MM.1S (cell line): ENCODE results near the gene KRTAP21-2.
"Not testable (repeated sequence)": the region's sequence is repeated elsewhere in the genome, so short reads cannot be mapped to it uniquely, and the experiment has no call there.

ENCODE experiments used
- DNase-seq: peaks from one replicate; pipeline ENCODE4 v3.0.0-alpha.2; 2015
- H2AFZ ChIP-seq: fragments of 300-600 bp; sonication (generic); 2 replicates; pipeline ENCODE4 v1.6.0; 2016; ENCODE audit warnings: antibody characterized with exemption, low read length
- H3F3A ChIP-seq: fragments of 300-600 bp; sonication (generic); 2 replicates; pipeline ENCODE4 v1.6.1; 2016; ENCODE audit warnings: mild to moderate bottlenecking, antibody characterized with exemption, low read length, moderate library complexity, mixed read lengths; ENCODE audit not compliant: insufficient read depth
- H3K27ac ChIP-seq: fragments of 300-600 bp; sonication (generic); 2 replicates; pipeline ENCODE4 v1.5.1; 2016; ENCODE audit warnings: mild to moderate bottlenecking, low read length
- H3K27me3 ChIP-seq: fragments of 300-600 bp; sonication (generic); replicated peaks from 2 replicates; pipeline ENCODE4 v1.6.0; 2016; ENCODE audit warnings: low read length; ENCODE audit not compliant: insufficient read depth
- H3K36me3 ChIP-seq: fragments of 300-600 bp; sonication (generic); replicated peaks from 2 replicates; pipeline ENCODE4 v1.6.1; 2016; ENCODE audit warnings: mild to moderate bottlenecking, low read length, mixed read lengths; ENCODE audit not compliant: insufficient read depth
- H3K4me1 ChIP-seq: fragments of 300-600 bp; sonication (generic); 2 replicates; pipeline ENCODE4 v1.6.1; 2016; ENCODE audit warnings: low read length, mixed read lengths
- H3K4me2 ChIP-seq: fragments of 300-600 bp; sonication (generic); 2 replicates; pipeline ENCODE4 v1.6.0; 2016; ENCODE audit warnings: low read depth, low read length
- H3K4me3 ChIP-seq: fragments of 300-600 bp; sonication (generic); 2 replicates; pipeline ENCODE4 v1.5.1; 2016; ENCODE audit warnings: low read length, mixed read lengths
- H3K79me2 ChIP-seq: fragments of 300-600 bp; sonication (generic); 2 replicates; pipeline ENCODE4 v1.6.1; 2016; ENCODE audit warnings: mixed run types, low read length, mixed read lengths
- H3K9ac ChIP-seq: fragments of 300-600 bp; sonication (generic); 2 replicates; pipeline ENCODE4 v1.6.1; 2016; ENCODE audit warnings: low read length, mixed read lengths
- H3K9me2 ChIP-seq: fragments of 300-600 bp; sonication (generic); replicated peaks from 2 replicates; pipeline ENCODE4 v1.6.1; 2016; ENCODE audit warnings: mild to moderate bottlenecking, low read length, mixed read lengths; ENCODE audit not compliant: insufficient read depth
- H3K9me3 ChIP-seq: fragments of 300-600 bp; sonication (generic); replicated peaks from 2 replicates; pipeline ENCODE4 v1.6.1; 2016; ENCODE audit warnings: mild to moderate bottlenecking, low read length, mixed read lengths; ENCODE audit not compliant: insufficient read depth
- H4K20me1 ChIP-seq: fragments of 300-600 bp; sonication (generic); 2 replicates; pipeline ENCODE4 v1.6.1; 2016; ENCODE audit warnings: mild to moderate bottlenecking, low read length, moderate library complexity, mixed read lengths; ENCODE audit not compliant: insufficient read depth
- EZH2 ChIP-seq: fragments of 300-600 bp; sonication (generic); optimal IDR thresholded peaks from 2 replicates; pipeline ENCODE3; 2017; ENCODE audit warnings: low read depth, mild to moderate bottlenecking, antibody characterized with exemption, low read length, mixed read lengths
- EZH2phosphoT487 ChIP-seq: fragments of 300-600 bp; sonication (generic); IDR thresholded peaks from 2 replicates; pipeline ENCODE4 v1.6.1; 2018; ENCODE audit warnings: antibody characterized with exemption, low read length
- TF ChIP-seq, protein P1 (sequence below): fragments of 300-600 bp; sonication (generic); IDR thresholded peaks from 2 replicates; pipeline ENCODE4 v1.5.1; 2016; ENCODE audit warnings: antibody characterized with exemption, low read length, mixed read lengths

Gene KRTAP21-2

DNA sequence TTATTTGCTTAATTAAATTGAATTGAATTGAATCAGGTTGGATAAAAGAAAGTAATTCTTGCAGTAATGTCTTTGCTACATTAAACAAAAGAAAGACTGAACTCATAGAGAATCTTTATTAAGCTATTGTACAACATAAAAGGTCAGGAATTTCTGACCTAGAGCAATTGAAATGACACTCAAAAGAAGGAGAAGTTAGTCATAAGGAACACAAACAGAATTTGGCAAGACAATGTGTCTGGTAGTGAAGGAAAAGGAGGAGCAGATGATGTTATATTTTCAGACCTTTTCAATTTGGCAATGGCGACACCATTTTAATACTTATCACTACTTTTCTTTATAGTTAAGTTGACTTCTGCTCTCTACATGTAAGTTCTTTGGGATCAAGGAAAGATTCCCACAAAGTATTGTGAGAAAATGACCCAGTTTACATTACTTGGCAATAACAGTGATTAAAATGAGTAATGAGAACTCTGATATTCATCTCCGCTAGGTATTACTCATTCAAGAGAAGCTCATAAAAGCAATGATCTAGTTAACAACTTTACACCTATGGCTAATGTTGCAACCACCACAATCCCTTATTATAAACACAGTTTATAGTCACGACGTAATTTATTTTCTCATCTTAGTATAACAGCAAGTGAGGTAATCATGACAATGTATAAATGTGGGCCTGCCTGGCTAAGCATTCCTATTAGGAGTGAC, 22.8 kb upstream of the KRTAP21-2 start:
- Histone ChIP-seq H3F3A (no peaks in the 10 kb centered on the region), H3K36me3 (no peaks in the 10 kb centered on the region), H3K27ac (no peak overlapping the region), H3K4me2 (no peak overlapping the region), H3K4me1 (no peaks in the 10 kb centered on the region), H4K20me1 (no peaks in the 10 kb centered on the region), H3K9me2 (no peaks in the 10 kb centered on the region), H2AFZ (no peak overlapping the region), H3K79me2 (no peaks in the 10 kb centered on the region), H3K9me3 (no peaks in the 10 kb centered on the region), H3K27me3 (no peaks in the 10 kb centered on the region), H3K4me3 (no peak overlapping the region), H3K9ac (no peak overlapping the region)
- no peak for DNase-seq
- TF ChIP-seq EZH2phosphoT487, result no peak
- TF ChIP-seq, protein P1, sequence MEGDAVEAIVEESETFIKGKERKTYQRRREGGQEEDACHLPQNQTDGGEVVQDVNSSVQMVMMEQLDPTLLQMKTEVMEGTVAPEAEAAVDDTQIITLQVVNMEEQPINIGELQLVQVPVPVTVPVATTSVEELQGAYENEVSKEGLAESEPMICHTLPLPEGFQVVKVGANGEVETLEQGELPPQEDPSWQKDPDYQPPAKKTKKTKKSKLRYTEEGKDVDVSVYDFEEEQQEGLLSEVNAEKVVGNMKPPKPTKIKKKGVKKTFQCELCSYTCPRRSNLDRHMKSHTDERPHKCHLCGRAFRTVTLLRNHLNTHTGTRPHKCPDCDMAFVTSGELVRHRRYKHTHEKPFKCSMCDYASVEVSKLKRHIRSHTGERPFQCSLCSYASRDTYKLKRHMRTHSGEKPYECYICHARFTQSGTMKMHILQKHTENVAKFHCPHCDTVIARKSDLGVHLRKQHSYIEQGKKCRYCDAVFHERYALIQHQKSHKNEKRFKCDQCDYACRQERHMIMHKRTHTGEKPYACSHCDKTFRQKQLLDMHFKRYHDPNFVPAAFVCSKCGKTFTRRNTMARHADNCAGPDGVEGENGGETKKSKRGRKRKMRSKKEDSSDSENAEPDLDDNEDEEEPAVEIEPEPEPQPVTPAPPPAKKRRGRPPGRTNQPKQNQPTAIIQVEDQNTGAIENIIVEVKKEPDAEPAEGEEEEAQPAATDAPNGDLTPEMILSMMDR, result no peak
- TF ChIP-seq EZH2, result no peak

DNA sequence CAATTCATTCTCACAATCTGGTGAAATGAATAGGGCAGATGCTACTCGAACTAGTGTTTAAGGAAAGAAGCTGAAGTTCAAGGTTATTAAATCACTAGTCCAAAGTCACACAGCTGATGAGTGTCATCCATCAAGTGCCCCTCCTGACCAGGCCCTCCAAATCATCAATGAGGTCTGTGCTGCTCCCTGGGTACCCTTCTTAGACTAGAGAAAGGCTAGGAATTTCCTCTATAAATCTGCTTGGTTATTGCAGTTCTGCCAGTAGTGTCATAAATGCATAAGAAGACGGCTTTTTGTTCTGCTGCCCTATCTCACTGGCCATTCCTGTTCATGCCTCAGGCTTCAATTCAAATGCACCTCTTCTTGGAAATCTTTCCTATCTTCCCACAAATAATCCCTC, 13.7 kb upstream of the KRTAP21-2 start:
- Histone ChIP-seq H3K4me2 (no peak overlapping the region), H3K27ac (no peak overlapping the region), H3K9me2 (no peaks in the 10 kb centered on the region), H2AFZ (no peak overlapping the region), H3K79me2 (no peaks in the 10 kb centered on the region), H3K9ac (no peak overlapping the region), H3K4me1 (no peaks in the 10 kb centered on the region), H3K4me3 (no peak overlapping the region), H4K20me1 (no peaks in the 10 kb centered on the region), H3K27me3 (no peaks in the 10 kb centered on the region), H3F3A (no peaks in the 10 kb centered on the region), H3K36me3 (no peaks in the 10 kb centered on the region), H3K9me3 (no peaks in the 10 kb centered on the region)
- TF ChIP-seq, protein P1, result no peak
- TF ChIP-seq EZH2 (no peak), EZH2phosphoT487 (no peak)
- DNase-seq, result no peak

DNA sequence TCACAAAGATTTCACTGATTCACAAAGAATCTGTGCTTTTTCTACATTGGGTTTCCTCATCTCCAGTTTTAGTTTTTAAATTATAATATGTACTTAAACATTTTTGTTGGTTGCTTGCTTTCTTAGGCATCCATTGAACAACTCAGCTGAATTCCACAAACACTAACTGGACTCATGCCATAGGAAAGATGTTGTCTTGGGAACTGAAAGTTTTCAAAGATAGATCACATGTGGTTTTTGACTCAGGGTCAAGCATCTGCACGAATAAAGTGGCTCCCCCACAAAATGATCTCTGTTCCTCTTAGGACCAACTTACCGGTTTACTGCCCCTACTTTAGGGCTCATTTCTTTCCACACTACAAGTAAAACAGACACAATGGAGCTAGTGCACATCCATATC, 11.2 kb upstream of the KRTAP21-2 start:
- H3K79me2 ChIP-seq, result no peaks in the 10 kb centered on the region
- H3K4me2 ChIP-seq, result no peak overlapping the region
- no peak overlapping the region for H2AFZ ChIP-seq
- no peak for DNase-seq
- H3K9ac ChIP-seq, result no peak overlapping the region
- no peaks in the 10 kb centered on the region for H3K9me3 ChIP-seq
- H3K27ac ChIP-seq, result no peak overlapping the region
- TF ChIP-seq EZH2phosphoT487 (no peak), EZH2 (no peak)
- TF ChIP-seq, protein P1, result no peak
- no peaks in the 10 kb centered on the region for H3K4me1 ChIP-seq
- no peaks in the 10 kb centered on the region for H3K36me3 ChIP-seq
- H3K27me3 ChIP-seq, result no peaks in the 10 kb centered on the region
- no peaks in the 10 kb centered on the region for H4K20me1 ChIP-seq
- H3K4me3 ChIP-seq, result no peak overlapping the region
- H3F3A ChIP-seq, result no peaks in the 10 kb centered on the region
- H3K9me2 ChIP-seq, result no peaks in the 10 kb centered on the region

DNA sequence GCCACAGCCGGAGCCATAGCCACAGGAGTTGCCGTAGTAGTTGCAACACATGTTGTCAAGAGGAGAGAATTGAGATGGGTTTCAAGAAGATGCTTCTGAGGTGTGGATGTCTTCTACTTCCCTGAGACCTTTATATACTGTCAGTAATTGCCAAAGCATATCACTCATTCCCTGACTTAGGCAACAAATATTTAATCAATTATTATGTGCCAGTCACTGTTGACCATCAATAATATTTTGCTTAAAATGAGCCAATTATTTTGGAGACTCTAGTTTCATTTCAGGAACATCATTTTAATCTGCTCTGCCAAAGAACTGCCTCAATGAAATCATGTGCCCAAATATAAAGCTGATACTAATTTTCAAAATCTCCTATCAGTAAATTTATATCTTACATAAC, 8.3 kb upstream of the KRTAP21-2 start, which contains the start of gene KRTAP21-1:
KRTAP21-1 (minus strand) TSS at position 101 of the 400 bp plus-strand sequence; CDS start at position 51, 50 bp downstream.
- not testable (repeated sequence) for H3K79me2 ChIP-seq, H3K4me1 ChIP-seq, H3K36me3 ChIP-seq, H4K20me1 ChIP-seq, DNase-seq, H3K4me3 ChIP-seq, H3K9me3 ChIP-seq, H3K4me2 ChIP-seq, H3F3A ChIP-seq, H3K27ac ChIP-seq, H3K9ac ChIP-seq, H3K27me3 ChIP-seq, H2AFZ ChIP-seq, H3K9me2 ChIP-seq
